PC-3 (cell line): ENCODE measurements around the gene MIS18BP1. TPM values are rescaled to one million over a fixed set of nuclear protein-coding genes. Genes with fewer than 3 reads are reported as not detected.

Experiments used
- ATAC-seq: fragments of 200-7000 bp; cut with Tn5 transposase; 2 replicates; pipeline ENCODE4 v1.9.1; 2020; ENCODE audit warnings: mild to moderate bottlenecking, moderate library complexity
- BruUV-seq: library from RNA; stranded (reverse); fragments of 400-500 nt; replicated peaks from 2 replicates; lab custom pipeline; 2021; lab: Mats Ljungman, UMichigan
- CTCF ChIA-PET: fragments of 300-600 bp; sonication (Branson Sonifier 250); formaldehyde crosslinking; loops from one replicate; lab custom pipeline; 2022; ENCODE audit warnings: antibody characterized with exemption; lab: Charles Lee
- POLR2A ChIA-PET: fragments of 300-600 bp; sonication (Branson Sonifier 250); formaldehyde crosslinking; loops from one replicate; lab custom pipeline; 2022; ENCODE audit warnings: antibody characterized with exemption; ENCODE audit not compliant: unreplicated experiment; lab: Charles Lee
- DNase-seq: peaks from one replicate; pipeline ENCODE4 v3.0.0-alpha.2; 2015
- H2AFZ ChIP-seq: fragments of 300-600 bp; sonication (generic); 2 replicates; pipeline ENCODE4 v1.6.0; 2016; ENCODE audit warnings: antibody characterized with exemption, low read length
- H3F3A ChIP-seq: fragments of 300-600 bp; sonication (generic); one replicate; pipeline ENCODE4 v1.6.0; 2017; ENCODE audit warnings: antibody characterized with exemption, low read length, control low read depth, mild to moderate bottlenecking; ENCODE audit not compliant: unreplicated experiment
- H3K27ac ChIP-seq: fragments of 300-600 bp; sonication (generic); 2 replicates; pipeline ENCODE4 v1.5.1; 2016; ENCODE audit warnings: mild to moderate bottlenecking, low read length
- H3K27me3 ChIP-seq: fragments of 300-600 bp; sonication (generic); 2 replicates; pipeline ENCODE4 v1.6.1; 2016; ENCODE audit warnings: low read length, mixed read lengths
- H3K36me3 ChIP-seq: fragments of 300-600 bp; sonication (generic); 2 replicates; pipeline ENCODE4 v1.6.1; 2016; ENCODE audit warnings: low read depth, mixed run types, low read length, mixed read lengths
- H3K4me1 ChIP-seq: fragments of 300-600 bp; sonication (generic); 2 replicates; pipeline ENCODE4 v1.5.1; 2016; ENCODE audit warnings: low read length; ENCODE audit not compliant: insufficient read depth
- H3K4me2 ChIP-seq: fragments of 300-600 bp; sonication (generic); 2 replicates; pipeline ENCODE4 v1.6.0; 2016; ENCODE audit warnings: low read length
- H3K4me3 ChIP-seq: fragments of 300-600 bp; sonication (generic); 2 replicates; pipeline ENCODE4 v1.5.1; 2016; ENCODE audit warnings: mild to moderate bottlenecking, low read length, mixed read lengths
- H3K79me2 ChIP-seq: fragments of 300-600 bp; sonication (generic); 2 replicates; pipeline ENCODE4 v1.6.1; 2017; ENCODE audit warnings: low read length, mixed read lengths
- H3K9ac ChIP-seq: fragments of 300-600 bp; sonication (generic); 2 replicates; pipeline ENCODE4 v1.6.0; 2016; ENCODE audit warnings: mild to moderate bottlenecking, low read length
- H3K9me2 ChIP-seq: fragments of 300-600 bp; sonication (generic); replicated peaks from 2 replicates; pipeline ENCODE4 v1.6.1; 2016; ENCODE audit warnings: mixed run types, low read length, mixed read lengths
- H3K9me3 ChIP-seq: fragments of 300-600 bp; sonication (generic); 2 replicates; pipeline ENCODE4 v1.6.1; 2016; ENCODE audit warnings: low read length, mixed read lengths
- H4K20me1 ChIP-seq: fragments of 300-600 bp; sonication (generic); 2 replicates; pipeline ENCODE4 v1.6.1; 2016; ENCODE audit warnings: low read length, mixed read lengths
- EZH2 ChIP-seq: fragments of 300-600 bp; sonication (generic); IDR thresholded peaks from one replicate; pipeline ENCODE4 v1.6.1; 2017; ENCODE audit warnings: antibody characterized with exemption, mild to moderate bottlenecking, low read length; ENCODE audit not compliant: unreplicated experiment
- EZH2phosphoT487 ChIP-seq: fragments of 300-600 bp; sonication (generic); IDR thresholded peaks from 2 replicates; pipeline ENCODE4 v1.6.1; 2018; ENCODE audit warnings: mild to moderate bottlenecking, antibody characterized with exemption, low read length, borderline replicate concordance
- intact Hi-C: fragments of 100-400 bp; cut with micrococcal nuclease; formaldehyde crosslinking; loops from 2 replicates; pipeline ENCODE4 v1.9.0; 2023
- total RNA-seq: library from RNA; depleted of rRNA; stranded (reverse); fragments of >200 nt; gene quantifications from 2 replicates; pipeline ENCODE4 v1.2.3, GENCODE V29; 2014
- TF ChIP-seq, protein P1 (sequence below): fragments of 300-600 bp; sonication (generic); conservative IDR thresholded peaks from 2 replicates; pipeline ENCODE4 v1.5.1; 2017; ENCODE audit warnings: antibody characterized with exemption, low read depth, mild to moderate bottlenecking, low read length

The MIS18BP1 gene
- total RNA-seq, 1 experiment from 2014 or later: 42.3 TPM

- intact Hi-C loops: no loop called here
- no TSS peak for BruUV-seq
- no peak for DNase-seq
- Histone ChIP-seq H3K27ac (no peak overlapping the region), H3K9me3 (peaks cover 14% of the 10 kb centered on the region), H3K9me2 (no peaks in the 10 kb centered on the region), H3K79me2 (no peaks in the 10 kb centered on the region), H4K20me1 (no peaks in the 10 kb centered on the region), H3F3A (no peaks in the 10 kb centered on the region), H3K4me3 (no peak overlapping the region), H3K27me3 (no peaks in the 10 kb centered on the region), H3K4me1 (peaks cover 7% of the 10 kb centered on the region), H2AFZ (no peak overlapping the region), H3K9ac (no peak overlapping the region), H3K4me2 (no peak overlapping the region), H3K36me3 (no peaks in the 10 kb centered on the region)
- POLR2A ChIA-PET: no interaction called here
- ATAC-seq: no peak
- TF ChIP-seq EZH2: no peak
- no peak for TF ChIP-seq EZH2phosphoT487
- TF ChIP-seq, protein P1, sequence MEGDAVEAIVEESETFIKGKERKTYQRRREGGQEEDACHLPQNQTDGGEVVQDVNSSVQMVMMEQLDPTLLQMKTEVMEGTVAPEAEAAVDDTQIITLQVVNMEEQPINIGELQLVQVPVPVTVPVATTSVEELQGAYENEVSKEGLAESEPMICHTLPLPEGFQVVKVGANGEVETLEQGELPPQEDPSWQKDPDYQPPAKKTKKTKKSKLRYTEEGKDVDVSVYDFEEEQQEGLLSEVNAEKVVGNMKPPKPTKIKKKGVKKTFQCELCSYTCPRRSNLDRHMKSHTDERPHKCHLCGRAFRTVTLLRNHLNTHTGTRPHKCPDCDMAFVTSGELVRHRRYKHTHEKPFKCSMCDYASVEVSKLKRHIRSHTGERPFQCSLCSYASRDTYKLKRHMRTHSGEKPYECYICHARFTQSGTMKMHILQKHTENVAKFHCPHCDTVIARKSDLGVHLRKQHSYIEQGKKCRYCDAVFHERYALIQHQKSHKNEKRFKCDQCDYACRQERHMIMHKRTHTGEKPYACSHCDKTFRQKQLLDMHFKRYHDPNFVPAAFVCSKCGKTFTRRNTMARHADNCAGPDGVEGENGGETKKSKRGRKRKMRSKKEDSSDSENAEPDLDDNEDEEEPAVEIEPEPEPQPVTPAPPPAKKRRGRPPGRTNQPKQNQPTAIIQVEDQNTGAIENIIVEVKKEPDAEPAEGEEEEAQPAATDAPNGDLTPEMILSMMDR: no peak
- CTCF ChIA-PET: no interaction called here
Observed at GRCh38 chr14:45258073-45258472, 5.1 kb upstream of the MIS18BP1 start.

GRCh38 chr14:45254771-45255170 is 1.8 kb upstream of the MIS18BP1 start:
- DNase-seq: no peak
- no peak overlapping the region for H2AFZ ChIP-seq
- no peak overlapping the region for H3K27ac ChIP-seq
- H3K9me2 ChIP-seq: no peaks in the 10 kb centered on the region
- BruUV-seq: no TSS peak
- H3K79me2 ChIP-seq: peaks cover 33% of the 10 kb centered on the region
- no peaks in the 10 kb centered on the region for H3K27me3 ChIP-seq
- intact Hi-C loops: loop anchor here (5.0 kb wide), 3 partner anchors 292 to 357 kb away; partner anchors contain the start of genes KLHL28 and TOGARAM1
- H4K20me1 ChIP-seq: peaks cover 15% of the 10 kb centered on the region
- no peak overlapping the region for H3K4me2 ChIP-seq
- CTCF ChIA-PET: no interaction called here
- TF ChIP-seq EZH2phosphoT487: no peak
- TF ChIP-seq, protein P1: no peak
- no peak for TF ChIP-seq EZH2
- ATAC-seq: no peak
- H3K4me1 ChIP-seq: peaks cover 23% of the 10 kb centered on the region
- H3K4me3 ChIP-seq: no peak overlapping the region
- POLR2A ChIA-PET: no interaction called here
- no peaks in the 10 kb centered on the region for H3K36me3 ChIP-seq
- peaks cover 14% of the 10 kb centered on the region for H3K9me3 ChIP-seq
- H3K9ac ChIP-seq: no peak overlapping the region
- no peaks in the 10 kb centered on the region for H3F3A ChIP-seq

DNA sequence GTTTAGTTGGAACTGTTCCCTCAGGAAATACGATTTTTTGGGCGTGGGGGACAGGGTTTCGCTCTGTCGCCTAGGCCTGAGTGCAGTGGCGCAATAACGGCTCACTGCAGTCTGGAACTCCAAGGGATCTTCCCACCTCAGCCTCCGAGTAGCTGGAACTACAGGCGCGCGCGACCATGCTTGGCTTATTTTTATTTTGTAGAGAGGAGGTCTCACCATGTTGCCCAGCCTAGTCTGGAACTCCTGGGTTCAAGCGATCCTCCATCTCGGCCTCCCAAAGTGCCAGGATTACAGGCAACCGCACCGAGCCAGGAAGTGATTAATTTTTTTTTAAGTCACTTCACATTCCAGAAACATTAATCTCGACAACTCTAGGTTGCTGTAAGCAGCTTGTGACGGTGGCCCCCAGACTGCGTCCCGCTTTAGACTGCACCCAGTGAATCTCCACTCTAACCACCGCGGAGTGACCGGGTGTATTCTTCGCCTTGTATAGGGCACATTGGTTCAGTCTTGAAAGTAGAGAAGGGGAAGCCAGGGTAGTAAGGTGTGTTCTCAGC is 830 bp upstream of the MIS18BP1 start:
- Histone ChIP-seq H3F3A (no peaks in the 10 kb centered on the region), H3K4me2 (peak overlapping the region; percentile 88), H3K27ac (peak overlapping the region; percentile 84), H3K4me1 (peaks cover 23% of the 10 kb centered on the region), H3K4me3 (peak overlapping the region; percentile 71), H2AFZ (peak overlapping the region; percentile 94), H3K9me3 (peaks cover 12% of the 10 kb centered on the region), H3K9ac (peak overlapping the region; percentile 94), H3K79me2 (peaks cover 42% of the 10 kb centered on the region), H4K20me1 (peaks cover 18% of the 10 kb centered on the region), H3K9me2 (no peaks in the 10 kb centered on the region), H3K27me3 (no peaks in the 10 kb centered on the region), H3K36me3 (no peaks in the 10 kb centered on the region)
- no peak for ATAC-seq
- TF ChIP-seq, protein P1: no peak
- TF ChIP-seq EZH2phosphoT487: no peak
- no peak for TF ChIP-seq EZH2
- no peak for DNase-seq
- ChIA-PET CTCF (no interaction called here), POLR2A (no interaction called here)
- intact Hi-C loops: loop anchor here (1.0 to 5.0 kb wide), 4 partner anchors 120 to 357 kb away; partner anchors contain the start of genes FKBP3, KLHL28 and TOGARAM1
- no TSS peak for BruUV-seq
